Bronchial epithelial cell (primary cell): ENCODE results near the gene PLTP. TPM values are rescaled to one million over a fixed set of nuclear protein-coding genes. Genes with fewer than 3 reads are reported as not detected.

Experiments
- DNase-seq: peaks from one replicate; pipeline ENCODE4 v3.0.0-alpha.2; 2010; ENCODE audit warnings: low read depth
- FAIRE-seq: peaks from 2 replicates; lab custom pipeline; 2011; peaks lifted over from hg19 to GRCh38; lab: Jason Lieb, UNC
- H3K27me3 ChIP-seq: 2 replicates; pipeline ENCODE4 v1.5.1; 2011; ENCODE audit warnings: low read length; ENCODE audit not compliant: control insufficient read depth, insufficient read depth
- H3K36me3 ChIP-seq: 2 replicates; pipeline ENCODE4 v1.5.1; 2011; ENCODE audit warnings: low read length; ENCODE audit not compliant: control insufficient read depth, insufficient read depth
- H3K4me3 ChIP-seq: 2 replicates; pipeline ENCODE4 v1.5.1; 2011; ENCODE audit warnings: mild to moderate bottlenecking, low read depth, low read length, control low read depth
- CTCF ChIP-seq: IDR thresholded peaks from 2 replicates; pipeline ENCODE4 v1.5.1; 2011; ENCODE audit warnings: mild to moderate bottlenecking, moderate library complexity, low read length, control low read depth, inconsistent platforms; ENCODE audit not compliant: insufficient read depth, severe bottlenecking
- total RNA-seq: library from RNA; depleted of rRNA; stranded (reverse); fragments of >200 nt; gene quantifications from 2 replicates; pipeline ENCODE4 v1.2.1, GENCODE V29; 2014

The PLTP gene
- total RNA-seq, 1 donor from 2014 or later = 26.9 TPM

GRCh38 chr20:45938727-45939438 is 26.9 kb upstream of the PLTP start:
- Histone ChIP-seq H3K27me3 (no peaks in the 10 kb centered on the region), H3K36me3 (peaks cover 31% of the 10 kb centered on the region), H3K4me3 (no peak overlapping the region)
- DNase-seq (no peak), FAIRE-seq (no peak)
- no peak for TF ChIP-seq CTCF

- no peak for TF ChIP-seq CTCF
- Histone ChIP-seq H3K36me3 (peaks cover 23% of the 10 kb centered on the region), H3K27me3 (no peaks in the 10 kb centered on the region), H3K4me3 (no peak overlapping the region)
- DNase-seq = no peak
- no peak for FAIRE-seq
These were observed 25.8 kb upstream of the PLTP start for GRCh38 chr20:45937765-45938164.

- TF ChIP-seq CTCF = no peak
- DNase-seq = peak; percentile 18
- peaks cover 18% of the 10 kb centered on the region for H3K36me3 ChIP-seq
- H3K4me3 ChIP-seq = peak overlapping the region; percentile 98
- no peaks in the 10 kb centered on the region for H3K27me3 ChIP-seq
- FAIRE-seq = no peak
These were observed 23.6 kb upstream of the PLTP start for GRCh38 chr20:45935416-45936046.

- peak; percentile 88 for DNase-seq
- FAIRE-seq = no peak
- H3K4me3 ChIP-seq = peak within 1 kb of the TSS; percentile 98
- no peaks in the 10 kb centered on the region for H3K27me3 ChIP-seq
- peaks cover 15% of the 10 kb centered on the region for H3K36me3 ChIP-seq
- no peak for TF ChIP-seq CTCF
These were observed 22.8 kb upstream of the PLTP start, which contains the start of gene PCIF1 for GRCh38 chr20:45934586-45935415. TSS of gene PCIF1 (plus strand) at chr20:45934683. CDS start at chr20:45939000, 4,317 bp downstream.

GRCh38 chr20:45934046-45934585 is 22.2 kb upstream of the PLTP start:
- H3K4me3 ChIP-seq = peak overlapping the region; percentile 98
- peaks cover 9% of the 10 kb centered on the region for H3K36me3 ChIP-seq
- no peak for TF ChIP-seq CTCF
- H3K27me3 ChIP-seq = no peaks in the 10 kb centered on the region
- FAIRE-seq = no peak
- no peak for DNase-seq
